ENCODE results near the gene DHRS7C. TPM values are rescaled to one million over a fixed set of nuclear protein-coding genes. Genes with fewer than 3 reads are reported as not detected.

Gene DHRS7C
- total RNA-seq, 1 donor from 2014 or later, result not detected

GRCh38 chr17:9776911-9777310 lies 14.5 kb downstream of the DHRS7C start:
- no peaks in the 10 kb centered on the region for H3K4me1 Mint-ChIP-seq
- H2AFZ ChIP-seq (replicated peaks), result no peak overlapping the region
- no peak overlapping the region for H3K27ac ChIP-seq
- no peaks in the 10 kb centered on the region for H3K27me3 Mint-ChIP-seq (ENCODE audit: insufficient read depth, low read depth)
- no peaks in the 10 kb centered on the region for H3K79me2 ChIP-seq (ENCODE audit: low read depth)
- H3F3A ChIP-seq (ENCODE audit: low read depth), result no peaks in the 10 kb centered on the region
- no peak for DNase-seq (ENCODE audit: low spot score)
- H3K4me3 Mint-ChIP-seq, result no peak overlapping the region
- no peaks in the 10 kb centered on the region for H4K20me1 ChIP-seq (ENCODE audit: low read depth)
- no peaks in the 10 kb centered on the region for H3K36me3 ChIP-seq
- H3K27me3 ChIP-seq, result no peaks in the 10 kb centered on the region
- TF ChIP-seq EZH2phosphoT487 (IDR thresholded peaks at IDR 0.05) (no peak), CTCF (IDR thresholded peaks at IDR 0.05) (no peak), EZH2 (IDR thresholded peaks at IDR 0.05) (no peak)
- H3K27ac Mint-ChIP-seq, result no peak overlapping the region
- H3K9me3 Mint-ChIP-seq, result peaks cover 9% of the 10 kb centered on the region
- no peaks in the 10 kb centered on the region for H3K9me3 ChIP-seq (ENCODE audit: low read depth)
- H3K4me3 ChIP-seq, result no peak overlapping the region
- no peaks in the 10 kb centered on the region for H3K4me1 ChIP-seq
- no peak overlapping the region for H3K9ac ChIP-seq
- no peaks in the 10 kb centered on the region for H3K36me3 Mint-ChIP-seq
- no peak overlapping the region for H3K4me2 ChIP-seq

GRCh38 chr17:9772658-9773057 lies 18.7 kb downstream of the DHRS7C start:
- H3K4me3 ChIP-seq, result no peak overlapping the region
- no peak overlapping the region for H3K4me3 Mint-ChIP-seq
- no peak for DNase-seq (ENCODE audit: low spot score)
- H3K4me1 ChIP-seq, result no peaks in the 10 kb centered on the region
- no peaks in the 10 kb centered on the region for H3K79me2 ChIP-seq (ENCODE audit: low read depth)
- H3K9ac ChIP-seq, result no peak overlapping the region
- H3K27ac ChIP-seq, result no peak overlapping the region
- no peaks in the 10 kb centered on the region for H3K9me3 ChIP-seq (ENCODE audit: low read depth)
- H3K27me3 Mint-ChIP-seq (ENCODE audit: insufficient read depth, low read depth), result no peaks in the 10 kb centered on the region
- H3K4me1 Mint-ChIP-seq, result no peaks in the 10 kb centered on the region
- H3K27ac Mint-ChIP-seq, result no peak overlapping the region
- H4K20me1 ChIP-seq (ENCODE audit: low read depth), result no peaks in the 10 kb centered on the region
- H3K36me3 ChIP-seq, result no peaks in the 10 kb centered on the region
- TF ChIP-seq EZH2 (IDR thresholded peaks at IDR 0.05) (no peak), EZH2phosphoT487 (IDR thresholded peaks at IDR 0.05) (no peak), CTCF (IDR thresholded peaks at IDR 0.05) (no peak)
- peaks cover 9% of the 10 kb centered on the region for H3K9me3 Mint-ChIP-seq
- no peak overlapping the region for H3K4me2 ChIP-seq
- no peaks in the 10 kb centered on the region for H3K36me3 Mint-ChIP-seq
- no peaks in the 10 kb centered on the region for H3K27me3 ChIP-seq
- no peaks in the 10 kb centered on the region for H3F3A ChIP-seq (ENCODE audit: low read depth)
- no peak overlapping the region for H2AFZ ChIP-seq (replicated peaks)

- no peak overlapping the region for H3K27ac Mint-ChIP-seq
- Histone ChIP-seq H4K20me1 (ENCODE audit: low read depth) (no peaks in the 10 kb centered on the region), H3K36me3 (no peaks in the 10 kb centered on the region), H3K27ac (no peak overlapping the region), H3K9me3 (ENCODE audit: low read depth) (no peaks in the 10 kb centered on the region), H3K79me2 (ENCODE audit: low read depth) (no peaks in the 10 kb centered on the region), H3F3A (ENCODE audit: low read depth) (no peaks in the 10 kb centered on the region), H3K9ac (no peak overlapping the region), H3K4me1 (no peaks in the 10 kb centered on the region), H3K27me3 (no peaks in the 10 kb centered on the region), H2AFZ (replicated peaks) (no peak overlapping the region), H3K4me3 (no peak overlapping the region), H3K4me2 (no peak overlapping the region)
- H3K36me3 Mint-ChIP-seq, result no peaks in the 10 kb centered on the region
- H3K27me3 Mint-ChIP-seq (ENCODE audit: insufficient read depth, low read depth), result no peaks in the 10 kb centered on the region
- no peak for DNase-seq (ENCODE audit: low spot score)
- H3K4me1 Mint-ChIP-seq, result no peaks in the 10 kb centered on the region
- no peak overlapping the region for H3K4me3 Mint-ChIP-seq
- peaks cover 6% of the 10 kb centered on the region for H3K9me3 Mint-ChIP-seq
- no peak for TF ChIP-seq CTCF (IDR thresholded peaks at IDR 0.05)
- no peak for TF ChIP-seq EZH2 (IDR thresholded peaks at IDR 0.05)
Observed at GRCh38 chr17:9771465-9771864, 19.9 kb downstream of the DHRS7C start.
